ENCODE results near the gene LDLRAD3.
A peak's percentile ranks its signal among the peaks of the same experiment; 100 is the strongest.

Gene LDLRAD3

DNA sequence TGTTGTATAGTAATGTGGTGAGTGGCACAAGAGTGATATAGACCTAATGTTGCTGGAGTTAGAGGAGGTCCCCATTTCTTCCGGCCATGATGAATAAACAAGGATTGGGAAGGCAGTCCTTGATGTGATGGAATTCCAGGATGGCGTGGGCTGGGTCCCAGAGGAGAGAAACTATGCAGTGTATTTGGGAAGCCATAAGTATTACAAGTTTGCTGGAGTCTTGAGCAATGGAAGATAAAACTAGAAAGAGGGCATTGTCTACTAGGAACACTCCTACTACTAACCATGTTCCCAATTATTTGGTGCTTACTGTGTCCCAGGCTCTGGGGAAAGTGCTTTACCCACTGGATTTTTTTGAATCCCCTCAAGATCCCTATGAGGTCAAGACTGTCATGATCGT lies 20.0 kb downstream of the LDLRAD3 start:
- no peak for DNase-seq

DNA sequence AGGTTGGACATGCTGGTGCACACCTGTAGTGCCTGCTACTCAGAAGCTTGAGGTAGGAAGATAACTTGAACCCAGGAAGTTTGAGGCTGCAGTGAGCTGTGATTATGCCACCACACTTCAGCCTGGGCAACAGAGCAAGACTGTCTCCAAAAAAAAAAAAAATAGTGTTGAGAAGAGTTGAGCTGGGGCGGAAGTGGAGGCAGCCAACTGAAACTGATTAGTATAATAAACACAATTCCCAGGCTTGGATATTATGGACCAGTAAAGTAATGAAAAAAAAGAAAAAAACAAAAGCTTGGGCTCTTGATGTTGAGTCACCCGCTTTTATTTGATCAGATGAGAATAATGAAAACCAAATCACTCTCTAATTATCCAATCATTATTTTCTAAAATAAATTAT lies 21.0 kb downstream of the LDLRAD3 start:
- no peak for DNase-seq

DNA sequence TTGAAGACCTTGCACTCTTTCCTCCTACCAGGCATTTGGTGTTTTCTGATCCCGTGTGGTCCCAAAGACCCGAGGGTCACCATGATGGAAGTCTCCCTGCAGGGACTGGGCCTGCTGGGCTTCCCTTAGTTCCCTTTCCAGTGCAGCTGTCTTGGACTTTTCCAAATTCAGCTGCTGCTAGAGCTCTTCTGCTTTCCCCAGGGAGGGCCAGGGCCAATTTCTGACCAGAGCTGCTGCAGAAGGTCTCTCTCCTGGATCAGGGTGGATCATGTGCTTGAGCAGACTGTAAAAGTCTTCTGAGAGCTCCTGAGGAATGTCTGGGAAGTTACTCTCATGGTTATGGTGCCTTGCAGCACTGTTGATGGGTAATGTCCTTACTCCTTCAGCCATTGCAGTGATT lies 23.2 kb downstream of the LDLRAD3 start:
- no peak for DNase-seq

DNA sequence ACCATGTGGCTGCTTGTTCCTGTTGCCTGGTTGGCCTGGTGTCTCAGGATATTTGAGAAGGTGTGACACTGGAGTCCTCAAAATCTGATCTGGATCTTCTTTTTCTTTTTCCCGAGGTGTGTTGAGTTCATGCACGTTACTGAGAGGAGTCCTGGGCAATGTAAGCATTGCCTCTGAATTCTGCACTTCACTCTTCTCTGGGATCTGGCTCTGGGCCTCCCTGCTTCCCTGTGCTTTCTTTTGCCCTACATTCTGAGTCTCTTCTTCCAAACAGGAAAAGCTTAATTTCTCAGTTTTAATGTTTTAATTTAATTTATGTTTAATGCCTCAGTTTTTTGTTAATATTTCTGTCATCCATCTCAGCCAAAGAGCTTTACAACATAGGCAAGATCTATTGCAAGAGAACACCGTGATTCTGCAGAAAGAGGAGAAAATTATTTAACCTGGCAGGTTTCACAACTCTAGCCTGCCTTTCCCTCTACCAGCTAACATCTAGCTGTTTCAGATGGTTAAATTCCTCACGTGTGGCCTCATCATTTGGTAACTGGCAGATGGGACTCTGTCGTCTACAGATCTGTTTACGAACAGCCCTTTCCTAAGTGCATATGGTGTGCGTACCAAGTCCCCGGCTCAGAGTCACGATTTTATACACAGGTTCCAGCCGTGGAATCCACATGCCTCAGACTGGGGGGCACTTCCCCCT lies 24.7 kb downstream of the LDLRAD3 start:
- DNase-seq: no peak

DNA sequence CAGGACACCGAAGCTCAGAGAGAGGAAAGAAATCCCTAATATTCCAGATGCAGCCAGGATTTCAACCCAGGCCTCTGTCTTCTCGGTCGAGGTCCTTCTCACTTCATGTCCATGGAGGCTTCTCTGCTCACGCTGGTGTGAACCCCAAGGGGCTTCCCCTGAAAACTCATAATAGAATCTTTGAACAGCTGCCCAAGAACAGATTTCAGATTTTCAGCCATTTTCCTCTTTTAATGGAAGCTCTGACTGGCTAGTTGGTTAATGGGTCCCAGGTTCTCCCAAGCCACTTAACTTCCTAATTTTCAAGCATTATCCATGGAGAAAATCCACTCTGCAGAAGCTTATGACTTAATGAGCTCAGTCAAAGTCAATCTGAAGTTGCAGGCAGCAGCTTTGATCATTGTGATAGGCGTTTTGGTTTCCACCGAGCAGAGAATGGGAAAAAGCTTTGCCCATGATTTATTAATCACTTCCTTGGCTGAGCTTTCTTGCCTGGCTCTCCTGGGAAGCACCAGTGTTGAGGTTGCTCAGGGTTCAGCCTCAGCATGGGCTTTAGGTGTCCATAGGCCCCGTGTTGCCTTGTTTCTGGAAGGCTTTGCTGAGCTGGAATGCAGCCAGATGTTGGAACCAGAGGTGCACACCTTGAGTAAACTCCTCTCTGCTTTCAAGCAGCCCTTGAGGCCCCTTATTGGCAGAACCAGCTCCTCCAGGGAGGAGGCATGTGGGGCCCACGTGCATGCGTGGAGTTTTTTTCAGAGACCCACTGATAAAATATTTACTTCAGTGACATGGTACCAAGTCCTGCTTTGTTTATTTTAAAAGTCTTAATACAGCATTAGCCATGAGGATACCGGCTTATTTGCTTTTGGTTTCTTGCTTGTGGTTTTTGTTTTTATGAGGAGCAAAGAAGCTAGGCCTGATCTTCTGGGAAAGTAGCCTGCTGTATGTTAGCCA lies 25.5 kb downstream of the LDLRAD3 start:
- no peak for DNase-seq

DNA sequence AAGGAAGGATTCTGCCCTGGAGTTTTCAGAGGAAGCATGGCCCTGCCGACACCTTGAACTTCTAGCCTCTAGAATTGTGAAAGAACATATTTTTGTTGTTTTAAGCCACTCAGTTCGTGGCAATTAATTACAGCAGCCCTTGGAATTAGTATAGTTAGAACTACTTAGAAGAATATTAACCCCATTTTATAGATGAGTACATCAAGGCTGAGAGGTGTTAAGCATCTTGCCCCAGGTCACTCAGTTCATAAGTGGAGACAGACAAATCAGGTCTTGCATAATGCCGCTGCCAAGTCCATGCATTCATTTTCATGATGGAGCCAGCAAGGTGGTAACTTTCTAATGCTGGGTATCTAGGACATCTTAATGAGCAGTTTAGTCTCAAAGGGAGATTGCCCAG lies 26.6 kb downstream of the LDLRAD3 start:
- DNase-seq: no peak

DNA sequence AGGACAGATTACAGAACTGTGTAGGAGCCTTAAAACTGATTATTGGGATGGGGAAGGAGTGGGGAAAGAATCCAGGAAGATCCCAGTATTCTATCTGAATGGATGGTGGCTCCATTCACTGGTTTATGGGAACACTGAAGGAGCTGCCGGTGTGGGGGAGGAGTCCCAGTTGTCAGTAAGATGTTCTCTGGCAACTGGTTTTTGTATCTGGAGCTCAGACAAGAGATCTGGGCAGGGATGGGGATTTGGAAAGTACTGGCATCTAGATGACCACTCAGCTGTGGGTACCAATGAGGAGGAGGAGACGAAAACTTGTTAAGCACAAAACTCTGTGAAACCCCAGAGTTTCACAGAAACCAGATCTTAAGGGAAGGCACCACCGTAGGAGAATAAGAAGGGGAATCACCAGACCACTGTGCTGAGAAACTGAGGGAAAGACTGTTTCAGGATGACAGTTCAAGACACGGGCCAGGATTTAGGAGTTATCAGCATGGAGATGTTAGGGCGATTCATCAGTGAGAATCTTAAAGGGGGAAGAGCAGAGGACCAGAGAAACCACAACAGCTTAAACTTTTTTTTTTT lies 28.1 kb downstream of the LDLRAD3 start:
- DNase-seq: no peak

DNA sequence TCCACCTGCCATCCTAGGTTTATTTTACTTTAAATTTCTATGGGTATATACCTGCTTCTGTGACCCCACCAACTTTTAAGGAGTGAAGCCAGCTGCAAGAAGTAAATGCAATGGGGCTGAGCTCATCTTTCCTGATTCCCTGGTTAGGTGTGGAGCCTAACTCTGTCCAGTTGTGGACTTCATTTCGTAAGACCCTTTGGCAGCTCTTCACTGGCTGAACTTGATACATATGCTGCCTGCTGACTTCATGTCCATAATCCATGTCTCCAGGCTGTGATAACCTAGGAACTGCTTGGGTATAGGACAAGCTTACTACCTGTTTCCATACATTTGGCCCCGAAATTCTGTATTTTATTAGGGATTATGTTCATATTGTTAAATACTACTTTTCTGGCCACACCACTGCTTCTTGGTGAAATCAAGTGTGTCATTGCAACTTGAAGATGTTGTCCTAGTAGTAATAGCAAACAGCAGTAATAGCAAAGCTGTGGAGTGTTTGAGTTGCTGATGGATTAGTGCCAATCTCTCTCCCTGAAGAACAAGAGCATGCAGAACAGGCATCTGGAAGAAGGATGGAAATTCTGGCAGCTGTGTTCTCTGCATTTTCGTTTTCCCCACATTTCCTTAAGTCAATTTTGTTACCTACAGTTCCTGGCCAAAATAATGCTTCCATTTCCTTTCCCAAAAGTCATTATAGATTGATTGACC lies 31.2 kb downstream of the LDLRAD3 start:
- no peak for DNase-seq

DNA sequence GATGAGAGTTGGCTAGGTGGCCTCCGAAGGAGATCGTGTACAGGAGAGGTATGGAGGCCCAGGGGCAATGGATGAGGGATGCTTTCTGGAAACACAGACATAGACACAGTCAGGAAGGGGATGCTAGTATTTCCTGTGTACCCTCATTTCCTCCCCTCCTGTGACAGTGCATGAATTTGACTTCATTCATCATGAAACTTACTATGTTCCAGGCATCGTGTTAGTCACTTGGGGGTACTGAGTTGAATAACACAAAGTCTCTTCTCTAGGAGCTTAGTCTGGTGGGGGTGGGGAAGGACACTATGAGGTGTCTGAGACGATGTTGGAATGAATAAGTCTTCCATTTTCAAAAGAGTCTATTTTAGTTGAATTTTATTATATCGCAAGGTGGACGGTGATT lies 32.6 kb downstream of the LDLRAD3 start:
- no peak for DNase-seq

DNA sequence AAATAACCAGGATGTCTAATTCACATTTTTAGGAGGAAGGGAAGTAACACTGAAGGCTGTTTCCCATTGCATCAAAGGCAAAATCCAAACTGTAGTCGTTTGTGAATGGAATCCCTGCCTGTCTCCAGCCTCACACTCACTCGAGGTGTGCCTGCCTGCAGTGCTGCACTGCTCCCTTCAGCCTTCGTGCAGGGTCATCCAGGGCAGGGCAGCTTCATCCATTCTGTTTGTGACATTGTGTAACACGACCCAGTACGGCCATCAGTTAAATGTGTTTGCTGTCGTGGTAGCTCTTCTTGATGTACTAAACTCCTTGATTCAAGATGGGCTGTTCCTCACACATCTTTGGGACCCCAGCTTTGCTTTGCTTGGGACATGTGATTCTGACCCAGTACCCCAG lies 34.3 kb downstream of the LDLRAD3 start:
- DNase-seq: no peak

DNA sequence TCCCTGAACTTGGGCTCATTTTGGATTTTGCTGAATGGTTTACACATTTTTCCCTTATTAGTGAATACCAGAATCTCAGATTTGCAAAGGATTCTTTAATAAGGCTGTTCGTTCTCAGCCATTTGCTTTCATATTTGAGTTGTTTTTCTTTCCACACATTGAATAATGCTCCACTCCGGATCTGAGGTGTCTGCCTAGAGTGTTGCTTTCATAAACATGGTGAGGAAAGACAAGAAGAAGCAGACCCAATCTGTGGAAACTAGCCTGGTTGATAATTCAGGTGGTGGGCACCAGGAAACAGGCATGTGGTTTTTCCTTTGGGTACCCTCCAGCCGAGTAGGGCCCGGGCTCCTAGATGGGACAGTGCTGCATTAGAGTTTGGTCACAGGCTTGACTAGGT lies 35.0 kb downstream of the LDLRAD3 start:
- DNase-seq: no peak

DNA sequence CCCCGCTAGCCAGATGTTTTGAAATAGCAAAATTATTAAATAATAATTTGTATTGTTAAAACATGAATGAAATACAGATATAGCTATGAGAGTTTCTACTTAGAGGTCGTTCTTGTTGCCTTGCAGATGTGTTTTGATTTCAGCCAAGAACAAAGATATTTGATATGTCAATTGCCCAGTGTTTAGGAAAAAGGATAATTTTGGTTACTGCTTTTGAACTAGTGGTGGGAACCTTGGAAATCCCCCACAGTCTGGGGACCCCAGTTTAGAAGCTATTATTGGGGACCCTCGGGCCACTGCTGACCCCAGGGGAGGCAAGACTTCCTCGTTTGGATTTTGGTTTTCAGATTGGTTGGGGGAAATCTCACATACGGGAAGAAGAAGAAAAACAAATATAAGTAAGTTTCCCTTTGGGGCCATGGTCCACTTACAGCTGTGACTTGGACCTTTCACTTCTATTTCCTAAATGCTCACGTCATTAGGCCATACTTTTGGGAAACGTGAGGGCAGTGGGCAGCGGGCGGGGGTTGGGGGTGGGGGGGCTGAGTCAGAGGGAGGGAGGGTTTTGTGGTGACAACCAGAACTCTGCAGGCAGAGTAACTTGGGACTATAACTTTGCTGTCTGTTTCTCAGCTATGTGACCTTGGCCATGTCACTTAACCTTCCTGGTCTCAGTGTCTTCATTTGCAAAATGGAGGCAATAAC lies 37.0 kb downstream of the LDLRAD3 start:
- DNase-seq: no peak

DNA sequence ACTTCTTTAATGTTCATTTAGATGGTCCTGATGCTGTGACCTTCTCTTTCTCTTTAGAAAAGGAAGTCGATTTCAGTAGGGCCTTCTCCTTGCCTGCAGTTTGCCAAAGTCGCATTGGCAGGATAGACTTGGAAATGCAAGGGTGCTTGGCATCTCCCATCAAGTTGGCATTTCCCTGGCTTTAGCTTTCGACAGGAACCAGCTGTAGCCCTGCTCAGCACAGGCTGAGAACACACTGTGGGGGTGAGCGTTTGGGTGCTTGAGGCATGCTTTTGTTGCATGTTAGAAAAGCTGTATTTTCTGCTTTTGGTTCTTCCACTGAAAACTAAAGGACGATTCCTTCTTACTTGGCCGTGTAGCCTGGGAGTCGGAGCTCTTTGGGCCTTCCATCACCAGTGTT lies 37.7 kb downstream of the LDLRAD3 start:
- DNase-seq: no peak

DNA sequence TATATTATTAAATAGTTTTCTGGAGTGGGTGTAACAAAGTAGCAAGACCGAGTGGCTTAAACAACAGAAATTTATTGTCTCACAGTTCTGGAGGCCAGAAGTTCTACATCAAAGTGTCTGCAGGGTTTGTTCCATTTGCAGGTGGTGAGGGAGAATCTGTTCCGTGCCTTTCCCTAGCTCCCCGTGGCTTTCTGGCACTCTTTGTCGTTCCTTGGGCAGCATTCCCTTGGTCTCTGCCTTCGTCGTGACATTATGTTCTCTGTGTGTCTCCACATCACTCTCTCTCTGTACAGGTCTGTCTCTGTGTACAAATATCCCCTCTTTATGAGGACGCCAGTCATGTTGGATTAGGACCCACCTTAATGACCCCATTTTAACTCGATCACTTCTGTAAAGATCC lies 38.2 kb downstream of the LDLRAD3 start:
- DNase-seq: no peak

DNA sequence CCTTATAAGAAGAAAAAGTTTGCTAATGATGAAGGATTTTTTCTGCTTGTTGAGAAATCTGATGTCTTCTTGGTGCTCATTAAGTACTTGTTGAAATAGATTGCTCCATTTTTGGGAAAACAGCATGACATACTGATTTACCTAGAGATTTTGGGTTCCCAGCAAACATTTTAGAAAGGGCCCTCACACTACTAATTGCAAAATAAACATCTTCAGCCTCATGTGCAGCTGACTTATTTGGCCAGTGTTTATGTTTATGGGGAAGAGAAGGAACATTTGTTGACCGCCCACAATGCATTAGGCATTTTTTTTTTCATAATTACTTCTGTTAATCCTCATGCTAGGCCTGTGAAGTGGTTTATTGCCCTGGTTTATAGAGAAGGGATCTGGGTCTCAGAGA lies 40.1 kb downstream of the LDLRAD3 start:
- DNase-seq: no peak

DNA sequence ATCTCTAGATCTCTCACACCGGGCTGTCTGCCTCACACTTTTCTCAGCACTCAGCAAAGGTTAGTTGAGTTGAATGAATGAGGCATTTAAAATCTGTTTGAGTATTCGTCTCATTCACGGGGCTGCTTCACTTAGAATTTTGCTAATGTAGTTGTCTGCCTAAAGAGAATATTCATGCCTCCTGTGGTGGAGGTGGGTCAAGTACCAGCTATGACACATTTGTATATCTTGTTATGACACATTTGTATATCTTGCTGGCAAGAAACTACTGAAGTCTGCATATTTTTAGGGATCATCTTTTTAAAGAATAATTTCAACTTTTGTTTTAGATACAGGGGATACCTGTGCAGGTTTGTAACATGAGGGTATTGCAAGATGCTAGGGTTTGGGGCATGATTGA lies 43.1 kb downstream of the LDLRAD3 start:
- no peak for DNase-seq

DNA sequence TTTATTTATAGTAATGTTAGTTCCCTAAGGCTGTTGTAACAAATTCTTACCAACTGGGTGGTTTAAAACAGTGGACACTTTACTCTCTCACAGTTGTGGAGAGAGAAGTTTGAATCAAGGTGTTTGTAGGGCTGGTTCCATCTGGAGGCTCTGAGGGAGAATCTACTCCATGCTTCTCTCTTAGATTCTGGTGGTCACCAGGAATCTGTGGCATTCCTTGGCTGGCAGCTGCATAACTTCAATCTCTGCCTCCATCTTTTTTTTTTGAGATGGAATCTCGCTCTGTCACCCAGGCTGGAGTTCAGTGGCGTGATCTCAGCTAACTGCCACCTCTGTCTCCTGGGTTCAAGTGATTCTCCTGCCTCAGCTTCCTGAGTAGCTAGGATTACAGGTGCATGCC lies 46.3 kb downstream of the LDLRAD3 start:
- DNase-seq: no peak

DNA sequence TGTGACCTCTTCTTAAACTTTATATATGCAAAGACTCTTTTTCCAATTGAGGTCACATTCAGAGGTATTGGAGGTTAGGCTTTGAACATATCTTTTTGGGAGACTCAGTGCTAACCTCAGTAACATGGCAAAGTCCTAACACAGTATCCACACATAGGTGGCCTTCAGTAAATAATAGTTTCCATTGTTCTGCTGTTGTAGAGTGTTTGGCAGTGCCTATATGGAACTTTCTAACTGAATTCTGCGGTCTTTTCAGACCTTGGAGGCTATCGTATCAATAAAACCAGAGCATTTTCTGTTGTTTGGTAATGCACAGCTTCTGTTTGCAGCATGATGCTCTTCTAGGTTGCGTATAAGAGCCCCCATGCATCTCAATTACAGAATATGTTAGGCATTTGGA lies 47.0 kb downstream of the LDLRAD3 start:
- no peak for DNase-seq

DNA sequence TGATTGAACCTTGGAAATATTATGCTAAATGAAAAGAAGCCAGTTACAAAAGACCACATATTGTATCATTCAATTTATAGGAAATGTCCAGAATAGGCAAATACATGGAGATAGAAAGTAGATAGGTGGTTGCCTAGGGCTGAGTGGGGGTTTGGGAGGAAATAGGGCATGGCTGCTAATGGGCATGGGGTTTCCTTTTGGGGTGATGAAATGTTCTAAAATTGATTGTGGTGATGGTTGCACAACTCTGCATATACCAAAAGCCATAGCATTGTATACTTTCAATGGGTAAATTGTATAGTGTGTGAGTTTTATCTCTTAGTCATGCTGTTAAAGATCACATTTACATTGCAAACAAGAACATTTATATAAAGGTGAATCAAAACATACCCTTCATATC lies 48.7 kb downstream of the LDLRAD3 start:
- DNase-seq: peak; percentile 36

DNA sequence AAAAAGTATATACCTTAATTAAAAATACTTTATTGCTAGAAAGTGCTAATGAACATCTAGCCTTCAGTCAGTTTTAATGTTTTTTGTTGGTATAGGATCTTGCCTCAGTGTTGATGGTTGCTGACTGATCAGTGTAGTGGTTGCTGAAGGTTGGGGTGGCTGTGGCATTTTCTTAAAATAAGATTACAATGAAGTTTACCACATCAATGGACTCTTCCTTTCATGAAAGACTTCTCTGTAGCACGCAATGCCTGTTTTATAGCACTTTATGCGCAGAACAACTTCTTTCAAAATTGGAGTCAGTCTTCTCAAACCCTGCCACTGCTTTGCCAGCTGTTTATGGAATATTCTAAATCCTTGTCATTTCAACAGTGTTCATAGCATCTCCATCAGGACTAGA lies 50.6 kb downstream of the LDLRAD3 start:
- DNase-seq: no peak

DNA sequence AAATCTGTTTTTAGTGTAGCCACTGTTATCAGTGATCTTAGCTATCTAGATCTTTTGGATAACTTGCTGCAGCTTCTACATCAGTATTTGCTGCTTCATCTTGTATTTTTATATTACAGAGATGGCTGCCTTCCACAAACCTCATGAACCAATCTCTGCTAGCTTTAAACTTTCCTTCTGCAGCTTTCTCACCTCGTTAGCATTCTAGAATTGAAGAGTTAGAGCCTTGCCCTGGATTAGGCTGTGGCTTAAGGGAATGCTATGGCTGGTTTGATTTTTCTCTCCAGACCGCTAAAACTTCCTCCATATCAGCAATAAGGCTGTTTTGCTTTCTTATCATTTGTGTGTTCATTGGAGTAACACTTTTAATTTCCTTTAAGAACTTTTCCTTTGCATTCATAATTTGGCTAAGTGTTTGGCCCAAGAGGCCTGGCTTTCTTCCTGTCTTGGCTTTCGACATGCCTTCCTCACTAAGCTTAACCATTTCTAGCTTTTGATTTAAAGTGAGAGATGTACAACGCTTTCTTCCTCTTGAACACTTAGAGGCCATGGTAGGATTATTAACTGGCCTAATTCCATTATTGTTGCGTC lies 51.9 kb downstream of the LDLRAD3 start:
- DNase-seq: no peak

DNA sequence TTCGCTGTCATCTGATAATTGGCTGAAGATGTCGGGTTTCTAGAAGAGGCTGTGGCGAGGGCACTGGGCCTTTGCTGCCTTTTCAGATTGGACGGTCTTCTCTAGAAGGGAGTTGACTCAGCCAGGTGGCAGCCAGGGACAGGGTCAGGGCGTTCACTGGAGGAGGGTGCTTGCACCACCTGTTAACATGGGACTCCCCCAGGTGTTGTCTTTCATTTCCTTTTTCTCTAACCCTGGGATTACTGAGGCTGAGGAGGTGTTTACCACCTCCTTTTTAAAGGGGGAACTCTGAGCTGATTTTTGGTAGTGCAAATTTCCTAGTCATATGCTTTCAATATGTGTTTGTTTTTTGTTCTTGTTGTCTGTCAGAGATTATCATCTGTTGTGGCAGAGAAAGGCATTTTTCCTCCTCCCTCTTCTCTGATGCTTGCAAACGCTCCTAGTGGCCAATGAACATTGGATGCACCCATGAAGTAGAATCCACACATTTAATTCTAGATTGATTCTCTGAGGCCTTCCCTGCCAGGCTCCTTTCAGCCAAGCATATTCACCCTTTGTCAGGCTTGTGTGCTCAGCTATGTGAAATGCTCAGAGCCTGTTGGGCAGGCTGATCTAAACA lies 54.1 kb downstream of the LDLRAD3 start:
- DNase-seq: no peak
